Pulmonary artery endothelial cell (primary cell): ENCODE results near the gene C1RL. TPM values are rescaled to one million over a fixed set of nuclear protein-coding genes. Genes with fewer than 3 reads are reported as not detected.
"Not testable (repeated sequence)": the region's sequence is repeated elsewhere in the genome, so short reads cannot be mapped to it uniquely, and the experiment has no call there.

ENCODE experiments used
- DNase-seq: peaks from one replicate; pipeline ENCODE4 v3.0.0-alpha.2; 2011; ENCODE audit warnings: low read depth, low spot score
- total RNA-seq: library from RNA; depleted of rRNA; stranded (reverse); fragments of >200 nt; gene quantifications from 2 replicates; pipeline ENCODE4 v1.2.3, GENCODE V29; 2014

The C1RL gene
- total RNA-seq, 1 donor from 2014 or later, result 19.7 TPM

DNA sequence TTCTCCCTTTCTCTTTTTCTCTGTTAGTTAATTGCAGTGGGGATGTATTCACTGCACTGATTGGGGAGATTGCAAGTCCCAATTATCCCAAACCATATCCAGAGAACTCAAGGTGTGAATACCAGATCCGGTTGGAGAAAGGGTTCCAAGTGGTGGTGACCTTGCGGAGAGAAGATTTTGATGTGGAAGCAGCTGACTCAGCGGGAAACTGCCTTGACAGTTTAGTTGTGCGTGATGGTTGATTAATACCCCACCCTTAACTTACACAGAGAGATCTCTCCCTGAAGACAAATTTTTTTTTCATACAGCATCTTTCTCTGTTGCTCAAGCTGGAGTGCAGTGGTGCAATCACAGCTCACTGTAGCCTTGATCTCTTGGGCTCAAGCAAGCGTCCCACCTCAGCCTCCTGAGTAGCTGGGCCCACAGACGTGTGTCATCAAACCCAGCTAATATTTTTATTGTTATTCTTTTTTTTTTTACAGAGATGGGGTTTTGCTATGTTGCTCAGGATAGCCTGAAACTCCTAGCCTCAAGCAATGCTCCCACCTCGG, 43.9 kb downstream of the C1RL start:
- no peak for DNase-seq

DNA sequence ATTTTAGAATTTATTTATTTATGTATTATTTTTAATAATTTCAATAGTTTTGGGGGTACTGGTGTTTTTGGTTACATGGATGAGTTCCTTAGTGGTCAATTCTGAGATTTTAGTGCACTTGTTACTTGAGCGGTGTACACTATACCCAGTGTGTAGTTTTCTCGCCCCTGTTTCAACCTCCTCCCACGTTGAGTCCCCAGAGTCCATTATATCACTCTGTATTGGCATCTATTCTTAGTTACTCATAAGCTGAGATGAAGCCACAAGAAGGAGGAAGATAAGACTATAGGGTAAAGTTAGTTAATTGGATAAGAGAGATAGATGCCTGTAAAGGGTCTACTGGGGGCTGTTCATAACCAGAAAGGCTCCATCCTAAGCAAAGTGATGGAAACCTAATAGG, 44.5 kb downstream of the C1RL start:
- no peak for DNase-seq

DNA sequence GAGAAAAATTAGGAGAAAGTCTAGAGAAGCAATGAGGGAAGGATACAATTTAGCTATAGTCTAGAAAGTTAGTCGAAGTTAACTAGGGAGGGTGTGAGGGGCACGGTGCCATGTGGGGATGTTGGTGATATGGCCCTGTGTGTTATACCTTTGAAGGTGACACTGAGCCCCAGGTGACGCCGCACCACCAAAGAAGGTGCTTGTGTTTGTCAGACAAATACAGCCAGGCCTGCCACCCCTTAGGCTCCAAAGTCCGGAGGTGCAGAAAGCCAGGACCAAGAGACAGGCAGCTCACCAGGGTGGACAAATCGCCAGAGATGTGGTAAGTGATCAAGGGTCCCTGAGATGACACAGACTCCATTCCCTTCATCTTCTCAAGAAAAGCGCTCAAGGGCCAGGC, 47.4 kb downstream of the C1RL start:
- no peak for DNase-seq

DNA sequence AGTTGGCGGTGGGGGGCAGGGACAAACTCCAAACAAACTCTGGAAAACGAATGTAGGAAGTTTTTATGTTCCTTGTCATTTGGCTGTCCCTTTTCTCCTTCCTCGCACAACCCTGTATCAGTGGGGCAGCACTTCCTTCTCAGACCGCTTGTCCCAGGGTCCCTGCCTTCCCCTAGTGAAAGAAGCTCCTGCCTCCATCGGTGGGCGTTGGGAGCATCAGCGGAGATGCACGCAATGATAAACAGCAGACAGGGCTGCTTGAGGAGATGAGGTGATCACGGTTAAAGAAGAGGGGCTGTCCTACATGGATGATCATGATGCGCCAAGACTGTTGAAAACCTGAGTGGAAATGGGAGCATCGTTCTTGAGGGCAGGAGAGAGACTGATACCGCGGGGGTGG, 47.9 kb downstream of the C1RL start:
- DNase-seq, result no peak

DNA sequence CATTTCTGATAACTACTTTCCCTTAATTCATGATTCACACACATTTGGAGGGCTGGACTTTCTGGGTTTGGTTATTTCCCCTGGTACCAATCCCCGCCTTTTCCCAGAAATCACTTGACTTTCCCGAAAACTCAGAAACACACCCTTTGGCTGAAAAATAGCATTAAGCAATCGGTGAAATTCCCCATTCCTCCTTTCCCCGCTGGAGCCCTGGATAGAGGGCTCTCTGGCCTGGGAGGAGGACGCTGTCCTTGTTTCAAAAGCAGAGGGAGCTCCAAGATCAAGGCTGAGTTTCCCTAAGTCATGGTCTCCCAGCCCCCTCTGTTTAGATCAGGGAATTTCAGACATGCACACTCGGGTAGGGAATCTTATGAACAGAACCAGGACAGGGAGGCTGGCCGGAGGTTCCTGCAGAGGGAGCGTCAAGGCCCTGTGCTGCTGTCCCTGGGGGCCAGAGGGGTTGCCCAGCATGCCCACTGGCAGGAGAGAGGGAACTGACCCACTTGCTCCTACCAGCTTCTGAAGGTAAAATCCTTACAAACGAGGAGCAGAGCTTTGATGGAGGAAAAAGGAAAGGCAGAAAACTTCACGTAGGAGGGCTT, 48.6 kb downstream of the C1RL start, which contains the start of gene C1S:
C1S (plus strand) TSS at position 366 of the 602 bp plus-strand sequence. CDS start 1,195 bp downstream, outside the sequence.
- DNase-seq, result peak; percentile 19

DNA sequence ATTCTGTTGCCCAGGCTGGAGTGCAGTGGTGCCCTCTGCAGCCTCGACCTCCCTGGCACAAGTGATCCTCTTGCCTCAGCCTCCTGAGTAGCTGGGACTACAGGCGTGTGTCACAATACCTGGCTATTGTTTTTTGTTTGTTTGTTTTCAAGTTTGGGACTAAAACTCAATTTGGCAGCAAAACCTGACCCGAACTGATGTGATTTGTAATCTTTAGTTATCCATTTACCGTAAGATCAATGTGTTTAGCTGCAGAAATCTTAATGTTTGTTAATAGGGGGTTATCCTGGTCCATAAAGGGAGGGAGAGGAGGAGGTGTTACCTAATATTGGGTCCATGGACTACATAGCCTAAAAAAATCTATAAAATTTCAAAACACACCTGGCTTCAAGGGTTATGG, 49.2 kb downstream of the C1RL start:
- DNase-seq, result no peak

DNA sequence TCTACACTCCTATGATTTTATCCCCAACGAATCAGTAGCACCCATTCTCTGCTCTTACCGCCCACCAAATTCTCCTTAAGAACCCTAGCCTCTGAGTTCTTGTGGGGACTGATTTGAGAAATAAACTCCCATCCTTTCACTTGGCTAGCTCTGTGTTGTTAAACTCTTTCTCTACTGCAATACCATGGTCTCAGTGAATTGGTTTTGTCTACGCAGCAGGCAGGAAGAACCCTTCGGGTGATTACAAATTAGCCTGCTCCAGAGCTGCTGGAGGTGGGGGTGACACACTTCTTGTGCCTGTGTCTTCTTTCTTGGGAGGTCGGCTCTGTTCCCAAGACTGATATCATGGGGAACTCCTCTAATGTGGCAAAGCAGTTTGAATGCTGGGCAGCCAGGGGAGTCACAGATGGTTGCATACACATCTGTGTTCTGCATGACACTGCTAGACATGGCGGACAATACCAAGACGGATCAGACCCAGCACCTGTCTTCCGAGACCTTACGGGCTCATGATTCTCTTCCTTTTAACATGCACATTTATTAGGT, 50.1 kb downstream of the C1RL start:
- DNase-seq, result no peak

DNA sequence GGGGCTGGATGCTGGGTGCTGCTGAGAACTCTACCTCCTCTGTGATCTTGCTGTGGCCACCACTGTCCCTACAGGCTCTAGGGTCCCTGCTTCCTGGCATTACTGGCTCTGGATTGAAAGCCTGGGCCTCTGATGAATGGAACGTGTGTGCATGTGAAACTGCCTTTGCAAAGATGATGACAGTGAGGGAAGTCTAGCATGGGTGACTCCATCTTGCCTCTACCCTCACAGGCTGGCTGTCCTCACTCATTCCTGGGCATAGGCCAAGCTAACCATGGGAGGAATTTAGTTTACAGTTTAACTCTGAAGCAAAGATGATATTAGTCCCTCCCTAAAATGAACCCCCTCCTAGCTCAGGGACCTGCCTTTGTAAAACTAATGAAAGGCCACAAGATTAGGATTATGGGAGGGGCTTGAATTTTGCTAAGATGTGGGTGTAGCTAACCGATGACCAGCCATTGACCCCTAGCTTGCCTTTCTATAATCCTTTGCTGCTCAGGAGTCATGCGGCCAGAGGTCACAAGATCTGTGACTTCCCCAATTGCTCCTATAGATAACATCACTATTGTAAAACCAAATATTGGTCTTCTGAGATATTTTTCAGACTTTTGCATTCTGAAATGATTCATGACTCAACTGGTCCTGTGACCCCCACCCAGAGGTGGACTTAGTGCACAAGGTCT, 50.7 kb downstream of the C1RL start:
- no peak for DNase-seq

DNA sequence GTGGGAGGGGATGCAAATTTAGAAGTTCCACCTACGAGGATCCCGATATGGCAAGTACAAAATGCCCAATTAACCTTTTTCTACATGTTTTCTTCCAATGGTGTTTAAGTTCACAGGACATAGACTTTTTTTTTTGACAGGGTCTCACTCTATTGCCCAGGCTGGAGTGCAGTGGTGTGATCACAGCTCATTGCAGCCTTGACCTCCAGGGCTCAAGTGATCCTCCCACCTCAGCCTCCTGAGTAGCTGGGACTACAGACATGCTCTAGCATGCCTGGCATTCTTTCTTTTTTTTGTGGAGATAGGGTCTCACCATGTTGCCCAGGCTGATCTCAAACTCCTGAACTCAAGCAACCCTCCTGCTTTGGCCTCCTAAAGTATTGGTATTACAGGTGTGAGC, 53.3 kb downstream of the C1RL start:
- not testable (repeated sequence) for DNase-seq

DNA sequence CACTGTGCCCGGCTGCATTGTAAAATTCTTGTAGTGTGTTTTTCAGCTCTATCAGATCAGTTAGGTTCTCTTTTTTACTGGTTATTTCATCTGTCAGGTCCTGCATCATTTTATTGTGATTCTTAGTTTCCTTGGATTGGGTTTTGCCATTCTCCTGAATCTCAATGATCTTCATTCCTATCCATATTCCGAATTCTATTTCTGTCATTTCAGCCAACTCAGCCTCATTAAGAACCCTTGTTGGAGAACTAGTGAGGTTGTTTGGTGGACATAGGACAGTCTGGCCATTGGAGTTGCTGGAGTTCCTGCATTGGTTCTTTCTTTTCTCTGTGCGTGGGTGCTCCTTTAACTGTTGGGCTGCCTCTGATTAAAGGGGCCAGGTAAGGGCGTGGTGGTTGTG, 54.1 kb downstream of the C1RL start:
- no peak for DNase-seq

DNA sequence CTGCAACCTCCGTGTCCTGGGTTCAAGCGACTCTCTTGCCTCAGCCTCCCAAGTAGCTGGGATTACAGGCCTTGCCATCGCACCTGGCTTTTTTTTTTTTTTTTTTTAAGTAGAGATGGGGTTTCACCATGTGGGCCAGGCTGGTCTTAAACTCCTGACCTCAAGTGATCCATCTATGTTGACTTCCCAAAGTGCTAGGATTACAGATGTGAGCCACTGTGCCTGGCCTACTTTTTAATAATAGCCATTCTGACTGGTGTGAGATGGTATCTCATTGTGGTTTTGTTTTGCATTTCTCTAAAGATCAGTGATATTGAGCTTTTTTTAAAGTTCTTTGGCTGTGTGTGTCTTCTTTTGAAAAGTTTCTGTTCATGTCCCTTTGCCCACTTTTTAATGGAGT, 59.0 kb downstream of the C1RL start:
- DNase-seq, result not testable (repeated sequence)

DNA sequence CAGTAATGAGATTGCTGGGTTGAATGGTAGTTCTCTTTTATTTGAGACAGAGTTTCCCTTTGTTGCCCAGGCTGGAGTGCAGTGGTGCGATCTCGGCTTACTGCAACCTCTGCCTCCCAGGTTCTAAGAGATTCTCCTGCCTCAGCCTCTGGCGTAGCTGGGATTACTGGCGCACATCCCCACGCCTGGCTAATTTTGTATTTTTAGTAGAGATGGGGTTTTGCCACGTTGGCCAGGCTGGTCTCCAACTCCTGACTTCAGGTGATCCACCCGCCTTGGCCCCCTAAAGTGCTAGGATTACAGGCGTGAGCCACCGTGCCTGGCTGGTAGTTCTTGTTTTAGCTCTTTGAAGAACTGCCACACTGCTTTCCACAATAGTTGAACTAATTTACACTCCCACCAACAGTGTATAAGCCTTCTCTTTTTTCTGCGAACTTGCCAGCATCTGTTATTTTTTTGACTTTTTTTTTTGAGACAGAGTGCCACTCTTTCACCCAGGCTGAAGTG, 59.5 kb downstream of the C1RL start:
- DNase-seq, result not testable (repeated sequence)

DNA sequence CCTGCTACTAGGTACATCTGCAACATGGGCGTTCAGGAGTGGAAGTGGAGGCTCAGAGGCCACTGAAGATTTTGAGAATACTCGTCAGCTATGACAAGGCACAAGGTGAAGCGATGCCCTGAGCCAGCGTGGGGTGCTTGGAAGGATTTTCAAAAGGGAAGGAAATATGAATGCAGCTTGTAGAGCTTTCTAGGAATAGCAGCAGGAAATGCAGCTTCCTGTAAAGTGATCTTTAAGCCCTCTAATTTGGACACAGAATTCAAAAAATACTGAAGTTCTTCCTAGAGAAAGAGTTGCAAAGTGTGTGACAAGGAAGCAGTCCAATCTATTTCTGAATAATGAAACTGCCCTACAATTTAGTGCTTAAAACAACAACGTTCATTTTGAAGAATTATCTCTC, 61.7 kb downstream of the C1RL start:
- DNase-seq, result no peak

DNA sequence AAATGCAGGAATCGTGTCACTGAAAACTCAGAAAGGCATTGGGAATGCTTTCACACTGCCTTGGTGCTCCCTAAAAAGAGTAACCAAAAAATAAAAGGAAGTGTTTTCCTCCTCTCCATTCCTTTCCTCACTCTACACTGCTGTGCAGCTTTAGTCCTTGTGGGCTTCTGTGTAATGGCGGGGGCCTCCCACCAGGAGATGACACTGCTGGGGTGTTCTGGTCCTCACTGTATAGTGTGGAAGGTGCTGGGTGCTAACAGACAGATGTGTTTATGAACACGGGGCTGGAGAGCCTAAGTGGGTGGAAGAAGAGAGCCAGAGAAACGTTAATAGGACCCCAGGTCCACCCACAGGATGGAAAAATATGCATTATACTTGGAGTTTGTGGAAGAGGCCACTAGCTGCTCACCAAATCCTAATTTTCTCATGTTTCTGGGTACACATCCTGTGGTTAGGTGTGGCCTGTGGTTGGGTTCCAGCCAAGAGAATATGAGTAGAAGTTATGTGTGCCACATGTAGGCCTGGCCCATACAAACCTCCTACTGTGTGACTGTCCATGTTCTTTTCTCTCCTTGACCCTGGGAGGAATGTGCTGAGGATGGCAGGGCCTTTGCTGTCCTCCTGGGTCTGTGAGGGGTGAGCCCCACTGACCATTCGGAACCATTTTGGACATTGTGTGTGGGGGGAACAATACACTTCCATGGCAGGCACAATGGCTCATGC, 62.5 kb downstream of the C1RL start:
- no peak for DNase-seq

DNA sequence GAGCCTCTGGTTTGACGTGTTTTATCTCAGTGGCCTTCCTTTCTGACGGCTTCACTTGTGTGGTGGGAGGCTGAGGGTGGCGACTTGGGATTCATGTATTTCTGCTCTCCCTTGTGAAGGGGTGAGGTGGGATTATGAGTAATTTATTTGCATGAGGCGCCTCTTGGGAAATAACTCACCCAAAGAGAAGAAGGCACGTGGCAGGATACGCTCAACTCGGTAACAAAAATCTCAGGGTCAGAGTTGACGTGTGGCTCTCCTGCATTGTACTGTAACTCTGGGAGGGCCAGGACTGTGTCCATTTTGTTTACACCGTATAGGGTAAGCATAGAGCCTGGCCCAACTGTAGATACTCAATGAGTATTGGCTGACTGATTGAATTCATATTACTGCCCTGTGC, 63.1 kb downstream of the C1RL start:
- DNase-seq, result no peak

Other genes with a start within 250 kb of the C1RL start
- gene TPI1, start 241.7 kb downstream of the C1RL start, total RNA-seq, result 941 and 1,374 TPM in 2 replicates
- 3.1 and 5.8 TPM in 2 replicates for gene SPSB2, start 235.9 kb downstream of the C1RL start, total RNA-seq
- gene LRRC23, start 204.4 kb downstream of the C1RL start, total RNA-seq, result 4.4 TPM in 2 replicates
- 8.8 and 12.6 TPM in 2 replicates for gene ENO2, start 194.6 kb downstream of the C1RL start, total RNA-seq
- 6.1 and 6.7 TPM in 2 replicates for gene ATN1, start 181.3 kb downstream of the C1RL start, total RNA-seq
- gene RNU7-1, start 165.4 kb downstream of the C1RL start, total RNA-seq, result not detected in 2 replicates
- gene C12orf57, start 165.2 kb downstream of the C1RL start, total RNA-seq, result 68.2 and 84.6 TPM in 2 replicates
- gene PTPN6, start 157.9 kb downstream of the C1RL start, total RNA-seq, result 0.13 and 0.60 TPM in 2 replicates
- 182 and 215 TPM in 2 replicates for gene PHB2, start 138.6 kb downstream of the C1RL start, total RNA-seq
- 47.9 and 85.6 TPM in 2 replicates for gene EMG1, start 138.3 kb downstream of the C1RL start, total RNA-seq
- gene LPCAT3, start 90.7 kb downstream of the C1RL start, total RNA-seq, result 5.2 and 8.6 TPM in 2 replicates
- gene C1S, start 48.5 kb downstream of the C1RL start, total RNA-seq, result 0.40 and 5.1 TPM in 2 replicates
- gene C1R, start 16.8 kb downstream of the C1RL start, total RNA-seq, result 1.9 and 4.4 TPM in 2 replicates
- not detected in 2 replicates for gene RBP5, start 19.7 kb upstream of the C1RL start, total RNA-seq
- gene CLSTN3, start 21.2 kb upstream of the C1RL start, total RNA-seq, result 12.8 and 18.5 TPM in 2 replicates
- 28.5 and 31.0 TPM in 2 replicates for gene PEX5, start 80.5 kb upstream of the C1RL start, total RNA-seq
- gene ACSM4, start 194.9 kb upstream of the C1RL start, total RNA-seq, result not detected in 2 replicates